SU-DHL-6 (cell line): Measurements from ENCODE around the gene TMEM9B.
"Not testable (repeated sequence)": the region's sequence is repeated elsewhere in the genome, so short reads cannot be mapped to it uniquely, and the experiment has no call there.

Experiments
- H2AFZ ChIP-seq: fragments of 200-600 bp; sonication (generic); 2 replicates; pipeline ENCODE4 v1.6.1; 2014; ENCODE audit warnings: low read depth, mild to moderate bottlenecking, moderate library complexity, mixed read lengths, antibody characterized with exemption, low read length; ENCODE audit not compliant: severe bottlenecking
- H3F3A ChIP-seq: fragments of 200-600 bp; shearing (Covaris generic); 2 replicates; pipeline ENCODE4 v1.6.0; 2016; ENCODE audit warnings: antibody characterized with exemption, mild to moderate bottlenecking; ENCODE audit not compliant: insufficient read depth
- H3K27ac ChIP-seq: fragments of 200-600 bp; sonication (generic); 2 replicates; pipeline ENCODE4 v1.5.1; 2016; ENCODE audit warnings: low read depth, mild to moderate bottlenecking, low read length, moderate library complexity, mixed read lengths
- H3K27me3 ChIP-seq: fragments of 200-600 bp; sonication (generic), shearing (Covaris generic); 2 replicates; pipeline ENCODE4 v1.6.0; 2014; ENCODE audit warnings: mild to moderate bottlenecking, low read length
- H3K36me3 ChIP-seq: fragments of 200-600 bp; sonication (generic); 2 replicates; pipeline ENCODE4 v1.6.1; 2014; ENCODE audit warnings: mild to moderate bottlenecking, low read length, mixed read lengths
- H3K4me2 ChIP-seq: fragments of 300-600, 200-600 bp; shearing (Covaris generic), sonication (generic); 2 replicates; pipeline ENCODE4 v1.6.0; 2014; ENCODE audit warnings: low read length, low read depth, mild to moderate bottlenecking; ENCODE audit not compliant: poor library complexity, severe bottlenecking
- H3K4me3 ChIP-seq: fragments of 200-600 bp; sonication (generic); 2 replicates; pipeline ENCODE4 v1.5.1; 2014; ENCODE audit warnings: antibody characterized with exemption, low read length, mild to moderate bottlenecking, mixed read lengths; ENCODE audit not compliant: insufficient read depth, poor library complexity, severe bottlenecking
- H3K79me2 ChIP-seq: fragments of 200-600 bp; sonication (generic); 2 replicates; pipeline ENCODE4 v1.6.1; 2014; ENCODE audit warnings: mild to moderate bottlenecking, low read length, moderate library complexity; ENCODE audit not compliant: insufficient read depth
- H3K9ac ChIP-seq: fragments of 200-600 bp; sonication (generic); 2 replicates; pipeline ENCODE4 v1.7.0; 2014; ENCODE audit warnings: mild to moderate bottlenecking, low read length
- H3K9me2 ChIP-seq: fragments of 200-600 bp; sonication (generic); replicated peaks from 2 replicates; pipeline ENCODE4 v1.6.1; 2014; ENCODE audit warnings: low read length; ENCODE audit not compliant: insufficient read depth
- H3K9me3 ChIP-seq: fragments of 200-600 bp; sonication (generic); 2 replicates; pipeline ENCODE4 v1.6.1; 2014; ENCODE audit warnings: low read length, mixed read lengths; ENCODE audit not compliant: insufficient read depth
- H4K20me1 ChIP-seq: fragments of 200-600 bp; sonication (generic); 2 replicates; pipeline ENCODE4 v1.6.1; 2014; ENCODE audit warnings: low read depth, mild to moderate bottlenecking, antibody characterized with exemption, low read length, moderate library complexity, mixed read lengths
- EZH2phosphoT487 ChIP-seq: fragments of 200-600 bp; sonication (generic), shearing (Covaris generic); conservative IDR thresholded peaks from 2 replicates; pipeline ENCODE4 v1.6.1; 2018; ENCODE audit warnings: mild to moderate bottlenecking, antibody characterized with exemption, low read length, moderate library complexity, mixed read lengths
- TF ChIP-seq, protein P1 (sequence below): fragments of 200-600 bp; sonication (generic); IDR thresholded peaks from one replicate; pipeline ENCODE4 v1.5.1; 2017; ENCODE audit warnings: antibody characterized with exemption, mild to moderate bottlenecking, low read length, moderate library complexity; ENCODE audit not compliant: insufficient read depth, poor library complexity, severe bottlenecking

Gene TMEM9B

DNA sequence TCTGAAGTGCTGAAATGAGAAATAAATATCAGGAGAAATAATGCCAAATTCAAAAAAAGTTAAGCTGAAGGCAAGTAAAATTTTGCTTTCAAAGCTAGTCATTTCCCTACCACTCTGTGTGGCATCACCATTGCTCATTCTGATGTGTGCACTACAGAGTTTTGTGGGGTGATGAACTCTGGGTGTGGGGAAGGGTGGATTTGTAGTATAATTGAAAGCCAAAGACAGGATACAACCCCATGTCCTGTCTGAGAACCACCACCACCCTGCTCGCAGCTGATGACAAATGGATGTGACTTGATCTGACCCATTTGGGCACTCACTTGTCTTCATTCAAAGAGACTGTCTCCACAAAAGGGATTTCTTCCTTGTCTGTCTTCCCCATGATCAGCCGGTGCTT is 19.3 kb upstream of the TMEM9B start:
- TF ChIP-seq, protein P1, sequence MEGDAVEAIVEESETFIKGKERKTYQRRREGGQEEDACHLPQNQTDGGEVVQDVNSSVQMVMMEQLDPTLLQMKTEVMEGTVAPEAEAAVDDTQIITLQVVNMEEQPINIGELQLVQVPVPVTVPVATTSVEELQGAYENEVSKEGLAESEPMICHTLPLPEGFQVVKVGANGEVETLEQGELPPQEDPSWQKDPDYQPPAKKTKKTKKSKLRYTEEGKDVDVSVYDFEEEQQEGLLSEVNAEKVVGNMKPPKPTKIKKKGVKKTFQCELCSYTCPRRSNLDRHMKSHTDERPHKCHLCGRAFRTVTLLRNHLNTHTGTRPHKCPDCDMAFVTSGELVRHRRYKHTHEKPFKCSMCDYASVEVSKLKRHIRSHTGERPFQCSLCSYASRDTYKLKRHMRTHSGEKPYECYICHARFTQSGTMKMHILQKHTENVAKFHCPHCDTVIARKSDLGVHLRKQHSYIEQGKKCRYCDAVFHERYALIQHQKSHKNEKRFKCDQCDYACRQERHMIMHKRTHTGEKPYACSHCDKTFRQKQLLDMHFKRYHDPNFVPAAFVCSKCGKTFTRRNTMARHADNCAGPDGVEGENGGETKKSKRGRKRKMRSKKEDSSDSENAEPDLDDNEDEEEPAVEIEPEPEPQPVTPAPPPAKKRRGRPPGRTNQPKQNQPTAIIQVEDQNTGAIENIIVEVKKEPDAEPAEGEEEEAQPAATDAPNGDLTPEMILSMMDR = no peak
- TF ChIP-seq EZH2phosphoT487 = no peak
- no peaks in the 10 kb centered on the region for H3K27me3 ChIP-seq
- no peak overlapping the region for H3K9ac ChIP-seq
- no peak overlapping the region for H2AFZ ChIP-seq
- H3K4me2 ChIP-seq = no peak overlapping the region
- H3K4me3 ChIP-seq = no peak overlapping the region
- no peaks in the 10 kb centered on the region for H4K20me1 ChIP-seq
- H3F3A ChIP-seq = no peaks in the 10 kb centered on the region
- no peaks in the 10 kb centered on the region for H3K9me2 ChIP-seq
- no peaks in the 10 kb centered on the region for H3K36me3 ChIP-seq
- no peak overlapping the region for H3K27ac ChIP-seq
- H3K9me3 ChIP-seq = no peaks in the 10 kb centered on the region
- no peaks in the 10 kb centered on the region for H3K79me2 ChIP-seq

- H3K27ac ChIP-seq = no peak overlapping the region
- H2AFZ ChIP-seq = no peak overlapping the region
- no peaks in the 10 kb centered on the region for H3K9me3 ChIP-seq
- no peak for TF ChIP-seq EZH2phosphoT487
- TF ChIP-seq, protein P1 = no peak
- H3K4me3 ChIP-seq = no peak overlapping the region
- no peaks in the 10 kb centered on the region for H3K27me3 ChIP-seq
- no peaks in the 10 kb centered on the region for H3K36me3 ChIP-seq
- no peaks in the 10 kb centered on the region for H3K9me2 ChIP-seq
- no peaks in the 10 kb centered on the region for H3K79me2 ChIP-seq
- no peak overlapping the region for H3K9ac ChIP-seq
- no peaks in the 10 kb centered on the region for H3F3A ChIP-seq
- no peaks in the 10 kb centered on the region for H4K20me1 ChIP-seq
- no peak overlapping the region for H3K4me2 ChIP-seq
These were observed 16.2 kb upstream of the TMEM9B start for GRCh38 chr11:8980485-8980884.

GRCh38 chr11:8979365-8979764 is 15.1 kb upstream of the TMEM9B start:
- not testable (repeated sequence) for H3K9me2 ChIP-seq, H3K4me2 ChIP-seq, H3K36me3 ChIP-seq, H4K20me1 ChIP-seq, H3K9me3 ChIP-seq, H2AFZ ChIP-seq, H3K4me3 ChIP-seq, H3K9ac ChIP-seq, H3K27ac ChIP-seq, H3K79me2 ChIP-seq, H3K27me3 ChIP-seq, H3F3A ChIP-seq

DNA sequence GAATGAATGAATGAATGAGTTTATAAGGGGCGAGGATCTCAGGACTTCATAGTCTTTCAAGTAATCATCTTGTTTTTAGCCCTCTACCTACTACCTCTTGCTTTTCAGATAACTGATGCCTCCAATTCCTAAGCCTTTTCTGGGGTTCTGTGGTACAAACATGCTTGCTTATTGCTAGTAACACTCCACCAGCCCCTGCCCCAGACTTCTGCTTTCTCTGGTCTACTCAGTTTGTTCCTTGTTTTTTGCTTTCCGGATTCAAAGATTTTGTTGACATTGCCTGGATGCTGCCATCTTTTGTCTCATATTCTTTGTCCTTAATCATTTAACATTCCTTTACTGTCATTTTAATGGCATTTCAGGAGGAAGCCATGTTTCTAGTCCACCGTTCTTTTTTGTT is 8.9 kb upstream of the TMEM9B start:
- H3K27me3 ChIP-seq = no peaks in the 10 kb centered on the region
- H3F3A ChIP-seq = no peaks in the 10 kb centered on the region
- no peaks in the 10 kb centered on the region for H3K36me3 ChIP-seq
- no peak overlapping the region for H3K4me3 ChIP-seq
- no peaks in the 10 kb centered on the region for H4K20me1 ChIP-seq
- no peaks in the 10 kb centered on the region for H3K9me3 ChIP-seq
- H3K9ac ChIP-seq = no peak overlapping the region
- H3K4me2 ChIP-seq = no peak overlapping the region
- TF ChIP-seq EZH2phosphoT487 = no peak
- TF ChIP-seq, protein P1 = no peak
- H2AFZ ChIP-seq = no peak overlapping the region
- no peaks in the 10 kb centered on the region for H3K79me2 ChIP-seq
- no peaks in the 10 kb centered on the region for H3K9me2 ChIP-seq
- no peak overlapping the region for H3K27ac ChIP-seq
